ENCODE data around the gene IRF2.

DNA sequence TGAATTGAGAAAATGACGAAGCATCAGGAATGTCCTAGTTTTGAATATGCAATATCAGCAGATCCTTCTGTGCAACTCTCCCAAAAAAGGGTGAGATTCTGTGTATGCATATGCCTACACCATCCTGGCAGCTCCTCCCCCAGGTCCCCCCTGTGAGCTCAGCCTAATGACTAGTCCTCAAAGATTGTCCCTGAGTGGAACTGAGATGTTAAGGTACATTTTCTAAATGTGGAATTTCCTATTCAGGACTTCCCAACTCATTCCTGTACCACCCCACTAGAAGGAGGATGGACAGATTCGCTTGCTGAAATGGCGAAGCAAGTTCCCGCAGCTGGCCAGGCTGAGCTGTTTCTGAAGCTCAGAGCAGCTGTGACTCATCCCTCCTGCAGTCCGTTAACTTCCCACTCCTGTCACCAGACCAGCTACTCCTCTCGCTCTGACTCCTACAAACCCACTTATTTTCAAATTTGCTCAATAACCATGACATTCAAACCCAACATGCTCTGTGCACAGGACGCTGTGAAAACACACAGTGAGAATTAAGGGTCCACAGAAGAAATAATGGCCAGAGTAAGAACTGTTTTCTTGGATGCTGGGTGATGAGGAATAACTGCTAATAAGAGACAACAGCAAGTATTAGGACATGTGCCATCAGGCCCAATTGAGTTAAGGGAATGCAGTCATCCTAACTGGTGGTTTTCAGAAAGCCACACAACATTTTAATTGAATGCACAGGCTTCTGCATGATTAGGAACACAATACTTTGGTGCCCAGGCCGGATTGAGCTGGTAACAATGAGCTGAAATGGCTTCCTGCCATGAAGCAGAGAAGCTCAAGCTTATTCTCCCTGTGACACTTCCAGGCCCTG lies 40.0 kb upstream of the IRF2 start:
- TF ChIP-seq HDAC2 (IDR thresholded peaks at IDR 0.05; ENCODE audit: borderline replicate concordance in 1 of 2, low read depth in 2 of 2, low read length in 2 of 2) (no peak), POLR2AphosphoS5 (IDR thresholded peaks at IDR 0.05; ENCODE audit: low read depth, low read length) (no peak), MAX (IDR thresholded peaks at IDR 0.05) (no peak), SIN3A (conservative IDR thresholded peaks at IDR 0.05 in 1 of 2, IDR thresholded peaks at IDR 0.05 in 1 of 2; ENCODE audit: low read depth in 1 of 2, low read length in 2 of 2) (no peak)
- TF ChIP-seq, protein P1, sequence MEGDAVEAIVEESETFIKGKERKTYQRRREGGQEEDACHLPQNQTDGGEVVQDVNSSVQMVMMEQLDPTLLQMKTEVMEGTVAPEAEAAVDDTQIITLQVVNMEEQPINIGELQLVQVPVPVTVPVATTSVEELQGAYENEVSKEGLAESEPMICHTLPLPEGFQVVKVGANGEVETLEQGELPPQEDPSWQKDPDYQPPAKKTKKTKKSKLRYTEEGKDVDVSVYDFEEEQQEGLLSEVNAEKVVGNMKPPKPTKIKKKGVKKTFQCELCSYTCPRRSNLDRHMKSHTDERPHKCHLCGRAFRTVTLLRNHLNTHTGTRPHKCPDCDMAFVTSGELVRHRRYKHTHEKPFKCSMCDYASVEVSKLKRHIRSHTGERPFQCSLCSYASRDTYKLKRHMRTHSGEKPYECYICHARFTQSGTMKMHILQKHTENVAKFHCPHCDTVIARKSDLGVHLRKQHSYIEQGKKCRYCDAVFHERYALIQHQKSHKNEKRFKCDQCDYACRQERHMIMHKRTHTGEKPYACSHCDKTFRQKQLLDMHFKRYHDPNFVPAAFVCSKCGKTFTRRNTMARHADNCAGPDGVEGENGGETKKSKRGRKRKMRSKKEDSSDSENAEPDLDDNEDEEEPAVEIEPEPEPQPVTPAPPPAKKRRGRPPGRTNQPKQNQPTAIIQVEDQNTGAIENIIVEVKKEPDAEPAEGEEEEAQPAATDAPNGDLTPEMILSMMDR (IDR thresholded peaks at IDR 0.05; ENCODE audit: control extremely low read depth in 1 of 3, insufficient read depth in 1 of 3, low read depth in 1 of 3, low read length in 3 of 3): no peak
